ENCODE data around the gene SORCS3.

Gene SORCS3

GRCh38 chr10:105197598-105198364 lies 556.7 kb downstream of the SORCS3 start:
- no peak for DNase-seq

GRCh38 chr10:105206616-105207015 lies 565.5 kb downstream of the SORCS3 start:
- no peak for DNase-seq

GRCh38 chr10:105207476-105207995 lies 566.4 kb downstream of the SORCS3 start:
- DNase-seq = no peak

- no peak for DNase-seq
These were observed 569.5 kb downstream of the SORCS3 start for GRCh38 chr10:105210546-105210945.

- DNase-seq = no peak
These were observed 596.6 kb downstream of the SORCS3 start for GRCh38 chr10:105237685-105238084.

- DNase-seq = no peak
These were observed 598.5 kb downstream of the SORCS3 start for GRCh38 chr10:105239311-105240219.

GRCh38 chr10:105241254-105241653 lies 600.2 kb downstream of the SORCS3 start:
- no peak for DNase-seq

- DNase-seq = no peak
These were observed 602.3 kb downstream of the SORCS3 start for GRCh38 chr10:105243381-105243780.

- DNase-seq = no peak
These were observed 602.7 kb downstream of the SORCS3 start for GRCh38 chr10:105243825-105244224.

GRCh38 chr10:105247831-105248499 lies 606.9 kb downstream of the SORCS3 start:
- no peak for DNase-seq

GRCh38 chr10:105252911-105253310 lies 611.8 kb downstream of the SORCS3 start:
- DNase-seq = no peak

- no peak for DNase-seq
These were observed 612.6 kb downstream of the SORCS3 start for GRCh38 chr10:105253515-105254212.

- no peak for DNase-seq
These were observed 617.1 kb downstream of the SORCS3 start for GRCh38 chr10:105258036-105258673.

- no peak for DNase-seq
These were observed 617.6 kb downstream of the SORCS3 start for GRCh38 chr10:105258674-105259065.

GRCh38 chr10:105259201-105259600 lies 618.1 kb downstream of the SORCS3 start:
- no peak for DNase-seq

GRCh38 chr10:105262666-105263065 lies 621.6 kb downstream of the SORCS3 start:
- DNase-seq = no peak

GRCh38 chr10:105266966-105267539 lies 626.0 kb downstream of the SORCS3 start:
- DNase-seq = no peak

GRCh38 chr10:105268961-105269360 lies 627.9 kb downstream of the SORCS3 start:
- no peak for DNase-seq

GRCh38 chr10:105269689-105270088 lies 628.6 kb downstream of the SORCS3 start:
- no peak for DNase-seq

- no peak for DNase-seq
These were observed 633.5 kb downstream of the SORCS3 start for GRCh38 chr10:105274556-105275070.

GRCh38 chr10:105278439-105278838 lies 637.3 kb downstream of the SORCS3 start:
- DNase-seq = no peak
